ENCODE data around the gene GPBP1L1. TPM values are rescaled to one million over a fixed set of nuclear protein-coding genes. Genes with fewer than 3 reads are reported as not detected.

GPBP1L1 gene
- total and polyA plus RNA-seq, 2 experiments from 2014 or later = 67.9 to 95.8 TPM

- no peak overlapping the region for H3K27ac ChIP-seq
- H3K4me2 ChIP-seq = no peak overlapping the region
- H3K9me2 ChIP-seq (replicated peaks; ENCODE audit: insufficient read depth) = no peaks in the 10 kb centered on the region
- no peaks in the 10 kb centered on the region for H3K4me1 ChIP-seq (ENCODE audit: insufficient read depth)
- peaks cover 3% of the 10 kb centered on the region for H3K79me2 ChIP-seq
- no peak for DNase-seq (ENCODE audit: low spot score)
- H3K36me3 ChIP-seq (replicated peaks; ENCODE audit: insufficient read depth, low read depth) = no peaks in the 10 kb centered on the region
- H3K4me3 ChIP-seq = no peak overlapping the region
- H3K9me3 ChIP-seq (ENCODE audit: low read depth) = no peaks in the 10 kb centered on the region
- no peak for TF ChIP-seq CTCF (IDR thresholded peaks at IDR 0.05; ENCODE audit: poor library complexity)
- no peak for TF ChIP-seq EZH2phosphoT487 (IDR thresholded peaks at IDR 0.05; ENCODE audit: low read depth, severe bottlenecking, unreplicated experiment)
- TF ChIP-seq EZH2 (IDR thresholded peaks at IDR 0.05; ENCODE audit: borderline replicate concordance) = no peak
- H4K20me1 ChIP-seq (ENCODE audit: insufficient read depth, poor library complexity, severe bottlenecking) = no peaks in the 10 kb centered on the region
- H3K27me3 ChIP-seq = no peaks in the 10 kb centered on the region
- H2AFZ ChIP-seq = no peak overlapping the region
- 94% methylated on average over 1 of the region's 1 CpG for WGBS (ENCODE audit: low lambda C conversion rate, missing lambda C conversion rate)
Observed at GRCh38 chr1:45615885-45616284, 70.4 kb downstream of the GPBP1L1 start.

GRCh38 chr1:45612941-45613579, 73.3 kb downstream of the GPBP1L1 start:
- no peaks in the 10 kb centered on the region for H4K20me1 ChIP-seq (ENCODE audit: insufficient read depth, poor library complexity, severe bottlenecking)
- no peak overlapping the region for H3K4me2 ChIP-seq
- H3K9me2 ChIP-seq (replicated peaks; ENCODE audit: insufficient read depth) = no peaks in the 10 kb centered on the region
- no peak overlapping the region for H2AFZ ChIP-seq
- H3K27me3 ChIP-seq = no peaks in the 10 kb centered on the region
- no peaks in the 10 kb centered on the region for H3K36me3 ChIP-seq (replicated peaks; ENCODE audit: insufficient read depth, low read depth)
- H3K4me1 ChIP-seq (ENCODE audit: insufficient read depth) = no peaks in the 10 kb centered on the region
- WGBS (ENCODE audit: low lambda C conversion rate, missing lambda C conversion rate) = 81% methylated on average over 8 of the region's 8 CpGs
- H3K79me2 ChIP-seq = peaks cover 3% of the 10 kb centered on the region
- H3K4me3 ChIP-seq = no peak overlapping the region
- TF ChIP-seq CTCF (IDR thresholded peaks at IDR 0.05; ENCODE audit: poor library complexity) (no peak), EZH2 (IDR thresholded peaks at IDR 0.05; ENCODE audit: borderline replicate concordance) (no peak), EZH2phosphoT487 (IDR thresholded peaks at IDR 0.05; ENCODE audit: low read depth, severe bottlenecking, unreplicated experiment) (no peak)
- DNase-seq (ENCODE audit: low spot score) = no peak
- H3K27ac ChIP-seq = no peak overlapping the region
- no peaks in the 10 kb centered on the region for H3K9me3 ChIP-seq (ENCODE audit: low read depth)

- TF ChIP-seq EZH2phosphoT487 (IDR thresholded peaks at IDR 0.05; ENCODE audit: low read depth, severe bottlenecking, unreplicated experiment) = no peak
- TF ChIP-seq CTCF (IDR thresholded peaks at IDR 0.05; ENCODE audit: poor library complexity) = no peak
- no peak for TF ChIP-seq EZH2 (IDR thresholded peaks at IDR 0.05; ENCODE audit: borderline replicate concordance)
- Histone ChIP-seq H3K9me3 (ENCODE audit: low read depth) (no peaks in the 10 kb centered on the region), H3K4me2 (no peak overlapping the region), H3K79me2 (peaks cover 5% of the 10 kb centered on the region), H4K20me1 (ENCODE audit: insufficient read depth, poor library complexity, severe bottlenecking) (no peaks in the 10 kb centered on the region), H3K27me3 (no peaks in the 10 kb centered on the region), H3K9me2 (replicated peaks; ENCODE audit: insufficient read depth) (no peaks in the 10 kb centered on the region), H3K36me3 (replicated peaks; ENCODE audit: insufficient read depth, low read depth) (no peaks in the 10 kb centered on the region), H3K4me1 (ENCODE audit: insufficient read depth) (no peaks in the 10 kb centered on the region), H3K4me3 (no peak overlapping the region), H3K27ac (no peak overlapping the region), H2AFZ (no peak overlapping the region)
- WGBS (ENCODE audit: low lambda C conversion rate, missing lambda C conversion rate) = 97% methylated on average over 10 of the region's 10 CpGs
- DNase-seq (ENCODE audit: low spot score) = no peak
Observed at GRCh38 chr1:45610589-45611226, 75.6 kb downstream of the GPBP1L1 start.

Data from hepatocyte (in vitro differentiated cells).